BLaER1 treated with 17β-estradiol and CSF1 and Interleukin-3, amounts not matched to agents 10 nM and 100 nM (cell line): ENCODE data around the gene SEC61A1.
A peak's percentile ranks its signal among the peaks of the same experiment; 100 is the strongest.

Experiments
- H3K27ac ChIP-seq, 11 experiments: shearing (Covaris generic); formaldehyde crosslinking; 2 replicates each; pipeline ENCODE4 v1.8.1; 2022
- H3K27me3 ChIP-seq, 11 experiments: shearing (Covaris generic); formaldehyde crosslinking; 2 replicates each; pipeline ENCODE4 v1.8.1; 2022
- H3K36me3 ChIP-seq, 11 experiments: shearing (Covaris generic); formaldehyde crosslinking; 2 replicates each; pipeline ENCODE4 v1.8.1; 2022
- H3K4me1 ChIP-seq, 10 experiments: shearing (Covaris generic); formaldehyde crosslinking; 2 replicates each; pipeline ENCODE4 v1.8.1; 2022
- H3K4me2 ChIP-seq, 11 experiments: shearing (Covaris generic); formaldehyde crosslinking; 2 replicates each; pipeline ENCODE4 v1.8.1; 2022
- H3K4me3 ChIP-seq, 10 experiments: shearing (Covaris generic); formaldehyde crosslinking; 2 replicates each; pipeline ENCODE4 v1.8.1; 2022
- H3K9ac ChIP-seq, 11 experiments: shearing (Covaris generic); formaldehyde crosslinking; 2 replicates each; pipeline ENCODE4 v1.8.1; 2022
- H3K9me3 ChIP-seq, 11 experiments: shearing (Covaris generic); formaldehyde crosslinking; replicated peaks in 1 of 11; 2 replicates each; pipeline ENCODE4 v1.8.1; 2022
- H4K20me1 ChIP-seq, 11 experiments: shearing (Covaris generic); formaldehyde crosslinking; 2 replicates each; pipeline ENCODE4 v1.8.1; 2022
- Cebpa-rat ChIP-seq, 11 experiments: shearing (Covaris generic); IDR thresholded peaks; 2 replicates each; pipeline ENCODE4 v1.8.1; 2022

SEC61A1 gene

DNA sequence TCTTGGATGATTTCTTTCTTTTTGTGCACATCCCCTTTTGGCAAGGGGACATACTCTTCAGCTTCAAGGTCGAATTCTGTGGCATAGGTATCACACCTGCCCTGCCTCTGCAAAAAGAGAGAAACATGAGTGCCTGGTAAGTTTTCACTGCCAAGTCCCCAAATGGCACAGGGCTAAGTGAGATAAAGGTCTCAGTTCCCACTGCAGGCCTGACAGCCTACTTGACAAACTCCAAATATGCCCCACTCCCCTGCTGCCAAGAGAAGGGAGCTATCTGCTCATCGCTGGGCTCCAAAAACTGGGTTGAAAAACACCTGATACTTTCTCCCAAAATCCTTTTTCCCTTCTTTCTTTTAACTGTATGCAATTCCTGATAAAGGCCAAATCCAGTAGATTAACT is 48.4 kb downstream of the SEC61A1 start:
- Histone ChIP-seq H4K20me1 (peaks cover 0 to 67% (median 24%) of the 10 kb centered on the region in 11 experiments; a peak in 16 of 22 replicates), H3K4me3 (no peak overlapping the region), H3K4me2 (no peak overlapping the region), H3K36me3 (peaks cover 89 to 99% (median 96%) of the 10 kb centered on the region in 11 experiments), H3K9ac (no peak overlapping the region), H3K4me1 (peaks cover 0 to 17% (median 14%) of the 10 kb centered on the region in 10 experiments; a peak in 14 of 20 replicates), H3K9me3 (no peaks in the 10 kb centered on the region), H3K27me3 (no peaks in the 10 kb centered on the region), H3K27ac (no peak overlapping the region)
- TF ChIP-seq Cebpa-rat (IDR thresholded peaks at IDR 0.05): no peak

DNA sequence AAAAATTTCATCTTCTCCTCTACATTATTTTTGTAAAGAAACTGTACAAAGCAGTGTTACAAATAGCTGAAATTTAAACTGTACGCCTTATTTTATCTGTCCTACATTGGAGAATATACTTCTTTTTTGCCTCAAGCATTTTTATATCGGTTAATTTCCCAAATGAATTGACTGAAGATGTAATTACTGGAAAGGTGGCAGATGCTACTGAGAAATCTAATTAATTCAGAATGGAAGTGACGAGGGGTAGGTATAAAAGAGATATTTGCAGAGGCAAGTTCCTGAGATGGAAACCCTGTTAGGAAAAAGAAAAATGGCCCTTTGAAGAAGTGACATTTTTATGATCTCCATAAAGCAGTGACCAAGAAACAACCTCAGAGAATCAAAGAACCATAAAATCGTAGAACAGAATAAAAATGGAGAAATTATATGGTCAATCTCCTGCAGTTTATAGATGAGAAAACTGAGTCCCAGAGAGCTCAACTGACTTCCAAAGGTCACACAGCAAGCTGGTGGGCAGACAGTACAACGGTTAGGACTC is 51.0 kb downstream of the SEC61A1 start:
- Histone ChIP-seq H3K4me2 (no peak overlapping the region), H3K27me3 (no peaks in the 10 kb centered on the region), H3K4me3 (no peak overlapping the region), H3K4me1 (peaks cover 0 to 17% (median 14%) of the 10 kb centered on the region in 10 experiments; a peak in 14 of 20 replicates), H4K20me1 (peaks cover 0 to 62% (median 20%) of the 10 kb centered on the region in 11 experiments; a peak in 13 of 22 replicates), H3K9me3 (no peaks in the 10 kb centered on the region), H3K9ac (no peak overlapping the region), H3K36me3 (peaks cover 87 to 99% (median 96%) of the 10 kb centered on the region in 11 experiments), H3K27ac (no peak overlapping the region)
- TF ChIP-seq Cebpa-rat (IDR thresholded peaks at IDR 0.05): no peak

DNA sequence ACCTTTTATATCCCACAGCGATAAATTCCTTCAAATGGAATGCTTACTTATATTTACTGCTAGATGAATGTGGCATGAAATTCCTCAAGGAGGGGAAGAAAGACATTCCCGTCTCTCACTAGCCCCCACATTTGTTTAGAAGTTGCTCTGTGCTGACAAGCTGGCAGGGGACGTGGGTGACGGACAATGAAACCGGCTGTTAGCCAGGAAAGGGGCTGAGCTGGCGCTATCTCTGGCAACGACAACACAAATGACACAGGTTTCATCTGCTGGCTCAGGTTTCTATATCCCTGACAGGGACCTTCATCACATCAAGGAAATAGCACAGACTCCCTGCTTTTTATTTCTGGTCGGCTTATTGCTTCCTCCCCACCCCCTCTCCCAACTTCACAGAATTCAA is 55.6 kb downstream of the SEC61A1 start:
- H3K27me3 ChIP-seq: no peaks in the 10 kb centered on the region
- no peak overlapping the region for H3K9ac ChIP-seq
- H3K9me3 ChIP-seq: no peaks in the 10 kb centered on the region
- H3K4me1 ChIP-seq: peaks cover 11 to 24% (median 16%) of the 10 kb centered on the region in 10 experiments
- peaks cover 0 to 34% (median 16%) of the 10 kb centered on the region in 11 experiments; a peak in 12 of 22 replicates for H4K20me1 ChIP-seq
- TF ChIP-seq Cebpa-rat (IDR thresholded peaks at IDR 0.05): no peak
- peaks cover 56 to 99% (median 96%) of the 10 kb centered on the region in 11 experiments for H3K36me3 ChIP-seq
- no peak overlapping the region for H3K4me2 ChIP-seq
- H3K4me3 ChIP-seq: no peak overlapping the region
- H3K27ac ChIP-seq: no peak overlapping the region

DNA sequence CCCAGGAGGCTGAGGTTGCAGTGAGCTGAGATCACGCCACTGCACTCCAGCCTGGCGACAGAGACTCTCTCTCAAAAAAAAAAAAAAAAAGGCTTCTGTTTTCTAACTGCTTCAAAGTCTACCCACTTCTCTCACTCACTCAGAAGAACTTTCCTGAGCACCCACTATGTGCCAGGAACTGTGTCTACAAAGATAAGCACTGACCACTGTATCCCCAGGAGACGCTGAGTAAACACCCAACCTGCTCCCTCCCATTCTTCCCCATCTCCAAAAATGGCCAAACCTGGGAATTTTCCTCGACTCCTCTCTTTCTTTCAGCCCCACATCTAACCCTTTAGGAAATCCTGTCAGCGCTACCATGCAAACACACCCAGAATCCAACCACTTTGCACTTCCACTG is 58.9 kb downstream of the SEC61A1 start:
- peaks cover 0 to 21% (median 16%) of the 10 kb centered on the region in 10 experiments; a peak in 16 of 20 replicates for H3K4me1 ChIP-seq
- no peaks in the 10 kb centered on the region for H3K9me3 ChIP-seq
- no peak overlapping the region for H3K4me3 ChIP-seq
- no peak for TF ChIP-seq Cebpa-rat (IDR thresholded peaks at IDR 0.05)
- H3K4me2 ChIP-seq: no peak overlapping the region
- no peaks in the 10 kb centered on the region for H3K27me3 ChIP-seq
- peaks cover 0 to 41% (median 20%) of the 10 kb centered on the region in 11 experiments; a peak in 12 of 22 replicates for H4K20me1 ChIP-seq
- no peak overlapping the region for H3K27ac ChIP-seq
- H3K9ac ChIP-seq: no peak overlapping the region
- H3K36me3 ChIP-seq: peaks cover 52 to 100% (median 100%) of the 10 kb centered on the region in 11 experiments

DNA sequence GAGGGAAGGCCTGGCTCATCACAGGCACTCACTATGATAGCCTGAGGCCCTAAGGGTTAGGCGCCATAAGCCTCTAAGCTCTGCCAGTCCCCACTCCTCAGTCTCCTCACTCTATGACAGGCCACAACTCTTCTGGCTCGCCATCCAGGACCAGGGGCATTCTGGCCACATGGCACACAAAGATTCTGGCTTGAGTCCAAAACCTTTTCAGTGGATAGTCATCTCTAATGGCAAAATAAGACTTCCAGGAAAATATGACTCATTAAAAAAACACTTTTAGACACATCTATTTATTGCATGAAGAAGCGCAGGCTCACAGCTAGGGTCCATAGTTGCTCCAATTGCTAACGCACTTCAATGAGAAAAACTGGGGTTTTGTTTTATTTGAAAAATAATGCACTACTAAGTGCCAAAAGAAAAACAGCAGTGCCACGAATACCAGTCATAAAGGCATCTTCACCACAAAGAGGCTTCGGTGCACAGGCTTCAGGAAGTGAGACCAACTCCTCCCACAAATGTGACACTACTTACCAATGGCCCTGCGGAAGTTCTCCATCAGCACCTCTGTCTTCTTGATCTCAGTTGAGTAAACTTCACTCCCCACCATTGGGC is 60.2 kb downstream of the SEC61A1 start:
- peaks cover 52 to 100% (median 100%) of the 10 kb centered on the region in 11 experiments for H3K36me3 ChIP-seq
- H3K4me1 ChIP-seq: peaks cover 0 to 21% (median 16%) of the 10 kb centered on the region in 10 experiments; a peak in 16 of 20 replicates
- no peaks in the 10 kb centered on the region for H3K27me3 ChIP-seq
- H3K27ac ChIP-seq: peak overlapping the region in 2 of 11 experiments; percentile 28 to 29; a peak in 2 of 22 replicates
- H3K4me3 ChIP-seq: no peak overlapping the region
- no peak for TF ChIP-seq Cebpa-rat (IDR thresholded peaks at IDR 0.05)
- H3K9ac ChIP-seq: 0 out of 22 replicates have a peak overlapping the region, but pooled peaks of 1 of the 11 experiments have one; percentile 1
- H4K20me1 ChIP-seq: peaks cover 0 to 43% (median 25%) of the 10 kb centered on the region in 11 experiments; a peak in 12 of 22 replicates
- H3K4me2 ChIP-seq: peak overlapping the region in 4 of 11 experiments; percentile 36 to 50 (median 40); a peak in 6 of 22 replicates
- no peaks in the 10 kb centered on the region for H3K9me3 ChIP-seq

DNA sequence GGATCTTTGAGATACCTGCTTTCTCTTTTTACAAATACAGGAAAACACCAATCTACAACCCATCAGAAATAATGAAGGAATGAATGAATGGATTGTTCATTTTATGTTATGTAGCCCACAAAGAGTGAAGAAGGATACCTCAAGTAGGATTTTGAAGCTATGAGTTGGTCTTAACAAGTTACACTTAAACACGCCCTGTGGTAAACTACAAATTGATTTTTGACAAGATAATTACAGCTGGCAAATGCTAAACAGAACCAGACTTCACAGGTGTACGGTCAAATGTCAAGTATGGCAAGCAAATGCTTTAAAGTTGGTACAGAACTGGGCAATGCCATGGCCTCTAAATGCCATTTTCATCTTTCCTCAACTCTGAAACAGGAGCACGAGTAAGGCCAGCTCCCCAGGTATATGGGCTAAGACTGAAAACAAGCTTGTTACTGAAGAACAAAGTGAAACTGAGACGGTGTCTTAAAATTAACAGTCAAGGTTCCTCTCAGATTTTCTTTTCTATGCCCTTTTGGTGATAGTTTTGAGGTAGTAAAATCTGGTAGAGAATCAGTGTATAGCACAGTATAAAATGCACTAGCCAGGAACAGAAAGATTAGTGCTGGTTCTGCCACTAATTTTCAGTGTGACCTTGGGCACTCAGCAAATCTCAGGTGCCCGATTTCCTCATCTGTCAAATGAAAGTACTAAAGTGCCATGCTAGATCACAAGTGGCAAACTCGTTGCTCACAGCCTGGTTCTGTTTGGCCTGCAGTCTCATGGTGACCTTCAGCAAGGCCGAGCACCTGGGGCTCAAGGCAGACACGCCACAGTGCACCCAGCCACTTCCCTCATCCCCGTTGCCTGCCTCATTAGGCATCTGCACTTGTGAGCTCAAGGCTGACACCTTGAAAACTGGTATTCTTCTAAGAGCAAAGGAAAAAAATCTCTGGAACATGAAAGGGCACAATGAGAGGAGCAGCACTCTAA is 61.9 kb downstream of the SEC61A1 start:
- Histone ChIP-seq H3K27ac (no peak overlapping the region), H3K9me3 (no peaks in the 10 kb centered on the region), H3K27me3 (no peaks in the 10 kb centered on the region), H4K20me1 (peaks cover 0 to 54% (median 22%) of the 10 kb centered on the region in 11 experiments; a peak in 12 of 22 replicates), H3K4me3 (no peak overlapping the region), H3K4me2 (peak overlapping the region in 3 of 11 experiments; percentile 6 to 30 (median 11); a peak in 5 of 22 replicates), H3K9ac (no peak overlapping the region; a peak in 2 of 22 replicates), H3K4me1 (peaks cover 0 to 21% (median 16%) of the 10 kb centered on the region in 10 experiments; a peak in 16 of 20 replicates), H3K36me3 (peaks cover 57 to 100% (median 98%) of the 10 kb centered on the region in 11 experiments)
- no peak for TF ChIP-seq Cebpa-rat (IDR thresholded peaks at IDR 0.05)
